Heart right ventricle (tissue), 16 donors: ENCODE results near the gene RDH5. TPM values are rescaled to one million over a fixed set of nuclear protein-coding genes. Genes with fewer than 3 reads are reported as not detected.
A peak's percentile ranks its signal among the peaks of the same experiment; 100 is the strongest.

Source experiments
- ATAC-seq, 8 donors: fragments of 200-7000 bp; cut with Tn5 transposase; one replicate each; pipeline ENCODE4 v1.9.1; 2020; ENCODE audit warnings: mild to moderate bottlenecking in 8 of 8, moderate library complexity in 8 of 8, moderate number of reproducible peaks in 1 of 8
- DNase-seq, 2 donors: peaks; one replicate each; pipeline ENCODE4 v3.0.0-alpha.2; 2020
- H3K27ac ChIP-seq, 10 donors: fragments of 200-600 bp; sonication (generic) in 2 of 10; one replicate each; pipeline versions ENCODE4 v1.5.0 to v1.8.0; 2020 to 2022; ENCODE audit warnings: mild to moderate bottlenecking in 3 of 10
- H3K27me3 ChIP-seq, 7 donors: fragments of 200-600 bp; one replicate each; pipeline ENCODE4 v1.8.0; 2021 to 2022; ENCODE audit warnings: mild to moderate bottlenecking in 2 of 7
- H3K36me3 ChIP-seq, 9 donors: fragments of 200-600 bp; sonication (generic) in 1 of 9; one replicate each; pipeline versions ENCODE4 v1.5.0 to v1.8.0; 2020 to 2022; ENCODE audit warnings: mild to moderate bottlenecking in 2 of 9
- H3K4me1 ChIP-seq, 9 donors: fragments of 200-600 bp; sonication (generic) in 1 of 9; one replicate each; pipeline versions ENCODE4 v1.5.0 to v1.8.0; 2020 to 2022; ENCODE audit warnings: mild to moderate bottlenecking in 4 of 9
- H3K4me3 ChIP-seq, 10 donors: fragments of 200-600 bp; sonication (generic) in 2 of 10; one replicate each; pipeline versions ENCODE4 v1.5.0 to v1.8.0; 2020 to 2022; ENCODE audit warnings: mild to moderate bottlenecking in 7 of 10, moderate library complexity in 2 of 10
- H3K9me3 ChIP-seq, 11 donors: fragments of 200-600 bp in 10 of 11; sonication (generic) in 2 of 11; one replicate each; pipeline versions ENCODE4 v1.5.0 to v1.8.0; 2013 to 2022; ENCODE audit warnings: mild to moderate bottlenecking in 2 of 11, control low read depth in 1 of 11, moderate library complexity in 1 of 11
- WGBS, 2 donors: extraction: QIAGEN DNeasy Blood & Tissue Kit; methylation state at CpG; one replicate each; pipeline ENCODE4 v1.1.7; 2013; ENCODE audit warnings: inconsistent platforms in 1 of 2; 5-methylcytosine and 5-hydroxymethylcytosine counted together
- intact Hi-C, 10 donors: fragments of 100-400 bp; cut with DNase I; formaldehyde crosslinking; loops; one replicate each; pipeline versions ENCODE4 v1.11.1 to v1.14.2; 2022
- polyA plus RNA-seq, 2 donors: library from polyadenylated mRNA; stranded (reverse); fragments of 200-250 nt; gene quantifications; one replicate each; pipeline ENCODE4 v1.2.3, GENCODE V29; 2013
- total RNA-seq, 10 donors: library from RNA; stranded (reverse); fragmentation: NEBNext Ultra II Directional in 3 of 10; extraction: Animal tissue kit (Norgen Biotek cat#: 25700) in 3 of 10; gene quantifications; one replicate each; pipeline versions ENCODE4 v1.2.1 to v1.2.4, GENCODE V29; 2021 to 2023
- TF ChIP-seq, protein P1 (sequence below), 9 donors: fragments of 200-600 bp; sonication (generic) in 2 of 9; IDR thresholded peaks; one replicate each; pipeline versions ENCODE4 v1.5.0 to v1.8.0; 2021 to 2022; ENCODE audit warnings: antibody characterized with exemption in 9 of 9, mild to moderate bottlenecking in 5 of 9, moderate library complexity in 1 of 9
- donor health status: Arrhythmogenic right ventricular cardiomyopathy.
- donor health status: ischemic (EF 13 %, LVEDD 7.1; RV severe dilation, severe dysfunction).
- donor health status: healthy with polysubstance abuse.
- donor health status: DM: no; HTN: yes; CAD: no.
- donor health status: DM: no; HTN: no; CAD: no.
- donor health status: ischemic (EF 25% LVEDD 6.9; RV normal size, moderate dysfunction).
- donor health status: ischemic (EF 25% LVEDD 5.7; RV mildly dilated, moderate dysfunction).
- donor health status: healthy.
- donor health status: DM: yes; HTN: yes; CAD: no.
- donor health status: Ischemic cardiomyopathy.
- donor health status: ischemic (EF 35%, LVEDD 5.7; RV mildly dilated, moderate dysfunction).
- donor health status: nonischemic (EF 11% LVEDD 7.7; RV severe dilation, severe dysfunction).
- donor health status: DM: yes; HTN: yes; CAD: no.
- donor health status: PGD.
- donor health status: ischemic (EF 29% LVEDD 5.4; RV normal size, mild dysfunction).
- donor health status: nonischemic (EF 23%, LVEDD 6.1; RV moderate dilation, normal function).

RDH5 gene
- total and polyA plus RNA-seq, 12 donors = 4.9 to 54.5 (median 15.2) TPM

DNA sequence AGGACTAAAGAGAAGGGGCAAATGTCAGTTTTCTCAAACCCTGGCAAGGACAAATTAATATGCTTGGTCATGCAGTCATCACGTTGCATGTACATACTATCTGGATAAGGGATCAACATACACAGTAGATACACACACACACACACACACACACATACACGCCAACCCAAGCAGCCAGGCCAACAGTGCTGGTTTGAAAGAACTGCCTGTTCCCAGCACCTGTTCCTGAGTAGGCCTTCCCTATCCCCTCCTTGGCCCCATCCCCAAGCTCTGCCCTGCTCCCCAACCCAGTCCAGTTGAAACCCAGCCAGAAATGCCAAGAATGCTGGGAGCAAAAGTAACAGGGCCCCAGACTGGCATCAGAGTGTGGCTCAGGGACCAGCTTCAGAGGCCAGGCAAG lies 16.9 kb upstream of the RDH5 start:
- Histone ChIP-seq H3K27me3 (peaks cover 0 to 20% (median 0%) of the 10 kb centered on the region in 7 donors), H3K27ac (peak overlapping the region; percentile 62 to 98 (median 89)), H3K4me3 (peak overlapping the region in 8 of 10 donors; percentile 41 to 87 (median 74)), H3K4me1 (peaks cover 2 to 79% (median 45%) of the 10 kb centered on the region in 9 donors), H3K9me3 (no peaks in the 10 kb centered on the region), H3K36me3 (peaks cover 0 to 36% (median 0%) of the 10 kb centered on the region in 9 donors)
- ATAC-seq = peak; percentile 3 to 64 (median 38)
- TF ChIP-seq, protein P1, sequence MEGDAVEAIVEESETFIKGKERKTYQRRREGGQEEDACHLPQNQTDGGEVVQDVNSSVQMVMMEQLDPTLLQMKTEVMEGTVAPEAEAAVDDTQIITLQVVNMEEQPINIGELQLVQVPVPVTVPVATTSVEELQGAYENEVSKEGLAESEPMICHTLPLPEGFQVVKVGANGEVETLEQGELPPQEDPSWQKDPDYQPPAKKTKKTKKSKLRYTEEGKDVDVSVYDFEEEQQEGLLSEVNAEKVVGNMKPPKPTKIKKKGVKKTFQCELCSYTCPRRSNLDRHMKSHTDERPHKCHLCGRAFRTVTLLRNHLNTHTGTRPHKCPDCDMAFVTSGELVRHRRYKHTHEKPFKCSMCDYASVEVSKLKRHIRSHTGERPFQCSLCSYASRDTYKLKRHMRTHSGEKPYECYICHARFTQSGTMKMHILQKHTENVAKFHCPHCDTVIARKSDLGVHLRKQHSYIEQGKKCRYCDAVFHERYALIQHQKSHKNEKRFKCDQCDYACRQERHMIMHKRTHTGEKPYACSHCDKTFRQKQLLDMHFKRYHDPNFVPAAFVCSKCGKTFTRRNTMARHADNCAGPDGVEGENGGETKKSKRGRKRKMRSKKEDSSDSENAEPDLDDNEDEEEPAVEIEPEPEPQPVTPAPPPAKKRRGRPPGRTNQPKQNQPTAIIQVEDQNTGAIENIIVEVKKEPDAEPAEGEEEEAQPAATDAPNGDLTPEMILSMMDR (IDR thresholded peaks at IDR 0.05) = no peak
- DNase-seq = peak; percentile 54 to 78
- intact Hi-C loops = loop anchor here in 1 of 10 donors (2.0 kb wide), 1 partner anchor 22 kb away; a partner anchor contains a TSS
- WGBS, 2 donors = 46 to 56% methylated on average over 2 of the region's 2 CpGs

DNA sequence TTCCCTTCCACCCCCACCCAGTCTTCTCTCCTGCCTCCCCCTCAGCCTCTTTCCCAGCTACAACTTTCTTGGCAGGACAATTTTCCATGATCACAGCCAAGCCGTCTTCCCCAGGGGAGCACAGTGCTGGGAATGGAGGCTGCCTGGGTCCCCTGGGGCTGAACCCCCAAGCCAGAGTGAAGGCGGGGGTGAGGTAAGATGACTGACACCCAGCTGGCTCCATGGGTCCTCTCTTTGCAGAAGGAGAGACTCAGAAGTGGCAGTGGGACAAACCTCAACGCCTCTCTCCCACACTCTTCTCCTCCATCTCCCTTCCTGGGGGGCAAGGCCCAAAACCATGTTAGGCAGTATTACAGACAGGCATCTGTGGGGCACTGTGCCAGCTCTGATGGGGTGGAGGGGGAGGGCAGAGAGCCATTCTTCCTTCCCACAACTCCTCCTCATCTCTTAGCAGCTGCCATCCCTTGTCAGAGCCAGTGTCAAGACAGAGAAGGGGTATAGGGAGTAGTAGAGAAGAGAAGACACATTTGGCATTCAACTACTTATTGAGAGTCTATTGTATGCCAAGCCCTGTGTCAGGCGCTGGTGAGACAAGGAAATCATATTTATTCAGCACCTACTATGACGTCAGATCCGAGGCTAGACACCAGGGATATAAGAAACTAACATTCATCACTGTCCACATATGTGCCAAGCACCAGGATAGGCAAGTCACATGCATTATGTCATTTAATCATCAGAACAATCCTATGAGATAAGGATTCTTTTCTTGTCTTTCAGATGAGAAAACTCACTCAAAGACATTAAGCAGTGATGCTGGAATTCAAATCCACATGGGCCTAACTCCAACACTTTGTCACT lies 16.1 kb upstream of the RDH5 start:
- Histone ChIP-seq H3K4me3 (peak overlapping the region; percentile 19 to 87 (median 72)), H3K9me3 (no peaks in the 10 kb centered on the region), H3K27ac (peak overlapping the region; percentile 62 to 98 (median 89)), H3K36me3 (peaks cover 0 to 33% (median 0%) of the 10 kb centered on the region in 9 donors), H3K4me1 (peaks cover 2 to 85% (median 51%) of the 10 kb centered on the region in 9 donors), H3K27me3 (peaks cover 0 to 20% (median 0%) of the 10 kb centered on the region in 7 donors)
- DNase-seq (peak; percentile 53 to 79), ATAC-seq (peak in 6 of 8 donors; percentile 1 to 21 (median 6))
- WGBS, 2 donors = 38 to 53% methylated on average over 6 of the region's 6 CpGs
- TF ChIP-seq, protein P1 (IDR thresholded peaks at IDR 0.05) = no peak
- intact Hi-C loops = loop anchor here in 1 of 10 donors (2.0 kb wide), 1 partner anchor 23 kb away; a partner anchor contains a TSS

DNA sequence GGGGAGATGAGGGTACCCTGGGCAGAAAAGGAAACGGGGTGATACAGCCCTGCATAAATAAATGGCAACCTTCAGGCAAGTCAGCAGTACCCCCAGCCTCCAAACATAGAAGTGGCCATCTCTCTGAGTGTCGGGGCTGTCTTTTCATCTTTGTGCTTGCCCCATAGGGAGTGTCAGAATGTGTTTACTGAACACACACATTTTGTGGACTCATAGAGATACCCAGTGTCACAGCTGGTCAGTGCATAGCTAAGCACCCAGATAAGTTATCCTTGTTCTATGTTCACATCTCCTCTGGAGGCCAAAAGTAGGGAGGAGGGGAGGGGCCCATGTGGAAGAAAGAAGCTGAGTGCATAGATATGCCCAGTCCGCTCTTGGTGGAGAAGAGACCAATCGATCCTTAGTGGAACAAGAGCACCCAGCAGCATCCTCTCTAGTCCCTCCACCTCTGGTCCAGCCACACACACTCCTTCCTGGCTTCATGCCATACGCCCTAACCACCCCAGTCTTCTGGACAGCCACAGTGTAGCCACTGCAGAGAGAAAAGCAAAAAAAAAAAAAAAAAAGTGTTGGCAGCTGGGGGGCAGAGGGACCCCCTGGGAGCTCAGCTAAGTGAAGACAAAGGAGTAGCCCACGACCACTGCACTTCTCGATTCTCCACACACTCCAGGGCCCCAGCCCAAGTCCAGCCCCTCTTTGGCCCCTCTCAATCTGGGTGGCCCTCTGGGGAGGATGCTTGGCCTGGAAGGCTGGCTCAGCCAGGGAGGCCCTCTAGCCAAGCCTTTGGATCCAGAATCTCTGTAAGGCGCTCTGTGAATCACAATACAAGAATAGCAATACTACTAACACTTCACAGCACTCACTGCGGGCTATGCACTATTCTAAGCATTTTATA lies 15.1 kb upstream of the RDH5 start:
- Histone ChIP-seq H3K9me3 (no peaks in the 10 kb centered on the region), H3K27me3 (peaks cover 0 to 20% (median 0%) of the 10 kb centered on the region in 7 donors), H3K27ac (peak overlapping the region; percentile 62 to 98 (median 89)), H3K4me1 (peaks cover 2 to 81% (median 55%) of the 10 kb centered on the region in 9 donors), H3K4me3 (peak overlapping the region; percentile 19 to 87 (median 72)), H3K36me3 (peaks cover 0 to 24% (median 0%) of the 10 kb centered on the region in 9 donors)
- TF ChIP-seq, protein P1 (IDR thresholded peaks at IDR 0.05) = no peak
- no peak for DNase-seq
- WGBS, 2 donors = 32 to 43% methylated on average over 9 of the region's 9 CpGs
- peak in 7 of 8 donors; percentile 1 to 15 (median 8) for ATAC-seq
- intact Hi-C loops = no loop called here
